HG03558 (cell line): ENCODE results near the gene SHISA7.
"Not testable (repeated sequence)": the region's sequence is repeated elsewhere in the genome, so short reads cannot be mapped to it uniquely, and the experiment has no call there.

ENCODE experiments used
- ATAC-seq: cut with Tn5 transposase; IDR thresholded peaks from one replicate; pipeline ENCODE4 v1.9.1; 2021; ENCODE audit warnings: moderate number of reproducible peaks; ENCODE audit not compliant: unreplicated experiment; ENCODE audit errors: extremely low read depth

SHISA7 gene

DNA sequence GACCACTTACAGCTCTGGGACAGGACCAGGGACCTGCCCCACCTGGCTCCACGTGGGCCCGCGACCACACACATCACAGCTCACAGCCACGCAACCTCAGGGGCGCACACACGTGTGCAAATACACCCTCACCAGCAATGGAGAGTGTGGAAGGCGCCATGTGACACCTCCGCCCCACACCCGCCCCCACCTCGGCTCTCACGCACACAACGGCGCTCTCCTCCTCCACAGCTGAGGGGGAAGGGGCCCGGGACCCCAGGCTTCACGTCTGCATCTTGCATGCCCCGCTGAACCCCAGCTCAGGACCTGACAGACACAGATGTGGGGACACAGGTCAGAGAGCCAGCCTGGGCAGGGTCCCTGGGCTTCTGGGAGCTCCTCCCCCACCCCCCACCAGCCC lies 6.4 kb upstream of the SHISA7 start:
- ATAC-seq, result no peak

DNA sequence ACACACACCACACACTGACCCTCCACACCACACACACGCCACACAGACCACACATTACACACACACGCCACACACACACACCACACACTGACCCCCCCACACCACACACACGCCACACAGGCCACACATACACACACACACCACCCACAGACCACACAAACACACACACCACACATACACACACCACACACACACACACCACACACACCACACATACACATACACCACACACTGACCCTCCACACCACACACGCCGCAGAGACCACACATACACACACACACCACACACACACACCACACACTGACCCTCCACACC lies 5.0 kb upstream of the SHISA7 start:
- not testable (repeated sequence) for ATAC-seq

DNA sequence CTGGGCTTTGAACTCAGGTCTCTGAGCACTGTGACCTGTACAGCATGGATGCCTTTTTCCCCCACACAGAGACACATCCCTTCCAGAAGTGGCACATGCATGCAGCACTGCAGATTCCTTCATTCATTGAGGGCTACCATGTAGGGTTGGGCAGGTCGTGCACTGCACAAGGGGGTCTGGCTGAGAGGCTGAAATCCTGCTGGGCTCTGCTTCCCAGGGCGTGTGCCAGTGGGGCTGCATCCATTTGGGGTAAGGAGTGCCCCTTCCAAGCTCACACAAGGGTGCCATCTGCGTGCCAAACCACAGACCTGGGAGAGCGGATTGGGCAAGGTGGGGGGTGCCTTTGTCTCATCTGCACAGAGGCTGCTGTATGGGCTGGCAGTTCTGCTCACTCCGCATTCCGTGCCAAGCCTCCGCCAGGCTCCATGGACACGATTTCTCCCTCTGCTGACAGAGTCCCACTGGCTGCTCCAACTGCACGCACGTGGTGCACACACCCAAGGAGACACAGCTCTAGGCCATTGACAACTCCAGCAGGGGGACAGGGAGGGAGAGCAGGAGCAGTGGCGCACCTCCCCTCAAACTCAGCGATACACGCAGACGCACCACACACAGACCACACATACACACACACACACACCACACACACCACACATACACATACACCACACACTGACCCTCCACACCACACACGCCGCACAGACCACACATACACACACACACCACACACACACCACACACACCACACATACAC lies 4.5 kb upstream of the SHISA7 start:
- ATAC-seq, result no peak

DNA sequence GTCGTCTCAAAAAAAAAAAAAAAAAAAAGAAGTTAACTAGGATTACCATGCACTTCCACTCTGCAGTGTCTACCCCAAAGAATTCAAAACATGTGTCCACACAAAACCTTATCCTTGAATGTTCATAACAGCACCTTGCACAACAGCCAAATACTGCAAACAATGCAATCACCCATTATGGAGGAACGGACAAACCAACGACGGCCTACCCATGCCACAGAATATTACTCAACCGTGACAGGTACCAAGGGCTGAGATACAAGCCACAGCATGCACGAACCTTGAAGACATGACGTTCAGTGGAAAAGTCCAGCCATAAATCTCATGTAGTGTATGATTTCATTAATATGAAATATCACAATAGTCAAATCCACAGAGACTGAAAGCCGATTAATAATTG lies 3.0 kb upstream of the SHISA7 start:
- no peak for ATAC-seq

DNA sequence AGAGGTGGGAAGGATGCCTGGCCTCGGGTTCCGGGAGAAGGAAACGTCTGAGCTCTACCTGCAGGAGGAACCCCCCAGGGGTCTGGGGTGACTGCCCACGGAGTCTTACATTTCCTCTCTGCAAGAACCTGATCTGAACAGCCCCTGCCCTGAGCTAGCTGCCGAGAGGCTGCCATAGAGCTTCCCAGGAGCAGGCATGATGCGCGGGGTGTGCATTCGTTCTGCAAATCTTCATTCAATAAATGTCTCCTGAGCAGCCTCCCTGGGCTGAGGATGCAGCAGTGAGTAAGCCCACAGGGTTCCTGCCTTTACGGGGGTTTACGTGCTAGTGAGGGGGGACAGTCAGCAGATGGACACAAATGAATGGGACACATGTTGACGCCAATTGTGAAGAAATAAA lies 1.5 kb upstream of the SHISA7 start:
- ATAC-seq, result no peak

DNA sequence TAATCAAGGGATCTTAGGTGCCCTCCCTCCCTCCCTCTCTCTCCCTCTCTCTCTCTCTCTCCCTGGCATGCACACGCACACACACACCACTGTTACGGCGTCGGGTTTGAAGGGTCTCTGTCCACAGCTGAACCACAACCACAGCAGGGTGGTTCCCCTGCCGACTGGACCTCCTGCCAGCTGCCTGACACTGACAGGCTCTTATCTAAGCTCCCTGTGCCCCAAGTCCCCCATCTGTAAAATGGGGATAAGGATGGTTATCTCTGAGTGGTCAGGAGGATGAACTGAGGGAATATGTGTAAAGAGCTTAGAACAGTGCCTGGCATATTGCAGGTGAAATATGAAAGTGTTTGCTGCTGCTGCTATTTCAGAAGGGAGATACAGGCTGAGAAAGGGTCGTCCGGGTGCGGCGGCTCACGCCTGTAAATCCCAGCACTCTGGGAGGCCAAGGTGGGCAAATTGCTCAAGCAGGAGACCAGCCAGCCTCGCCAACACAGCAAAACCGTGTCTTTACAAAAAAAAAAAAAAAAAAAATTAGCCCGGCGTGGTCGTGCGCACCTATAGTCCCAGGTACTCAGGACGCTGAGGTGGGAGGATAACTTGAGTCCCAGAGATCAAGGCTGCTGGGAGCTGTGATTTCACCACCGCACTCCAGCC lies 852 bp upstream of the SHISA7 start:
- no peak for ATAC-seq

DNA sequence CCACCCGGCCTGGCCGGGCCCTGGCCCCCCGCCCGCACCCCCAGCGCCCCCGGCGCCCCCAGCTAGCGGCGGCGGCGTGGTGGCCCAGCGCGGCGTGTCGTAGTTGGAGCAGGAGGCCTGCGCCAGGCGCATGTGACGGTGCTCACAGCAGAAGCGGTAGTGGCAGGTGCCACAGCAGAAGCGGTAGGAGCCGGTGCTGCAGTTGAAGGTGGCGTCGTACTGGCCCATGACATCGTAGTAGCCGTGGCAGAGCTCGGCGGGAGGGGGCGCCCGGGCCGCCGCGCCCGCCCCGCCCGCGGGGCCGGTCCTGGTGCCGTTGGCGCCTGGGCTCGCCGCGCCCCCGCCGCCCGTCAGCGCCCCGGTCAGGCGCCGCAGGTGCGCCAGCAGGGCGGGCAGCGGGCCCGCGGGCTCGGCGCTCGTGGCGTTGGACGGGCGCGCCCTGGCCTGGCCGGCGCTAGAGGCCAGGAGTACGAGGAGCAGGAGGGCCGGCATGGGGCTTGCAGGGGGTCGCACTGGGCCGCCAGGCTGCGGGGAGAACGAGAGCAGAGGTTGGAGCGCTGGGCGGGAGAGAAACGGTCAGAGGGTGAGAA lies 633 bp downstream of the SHISA7 start:
- no peak for ATAC-seq

DNA sequence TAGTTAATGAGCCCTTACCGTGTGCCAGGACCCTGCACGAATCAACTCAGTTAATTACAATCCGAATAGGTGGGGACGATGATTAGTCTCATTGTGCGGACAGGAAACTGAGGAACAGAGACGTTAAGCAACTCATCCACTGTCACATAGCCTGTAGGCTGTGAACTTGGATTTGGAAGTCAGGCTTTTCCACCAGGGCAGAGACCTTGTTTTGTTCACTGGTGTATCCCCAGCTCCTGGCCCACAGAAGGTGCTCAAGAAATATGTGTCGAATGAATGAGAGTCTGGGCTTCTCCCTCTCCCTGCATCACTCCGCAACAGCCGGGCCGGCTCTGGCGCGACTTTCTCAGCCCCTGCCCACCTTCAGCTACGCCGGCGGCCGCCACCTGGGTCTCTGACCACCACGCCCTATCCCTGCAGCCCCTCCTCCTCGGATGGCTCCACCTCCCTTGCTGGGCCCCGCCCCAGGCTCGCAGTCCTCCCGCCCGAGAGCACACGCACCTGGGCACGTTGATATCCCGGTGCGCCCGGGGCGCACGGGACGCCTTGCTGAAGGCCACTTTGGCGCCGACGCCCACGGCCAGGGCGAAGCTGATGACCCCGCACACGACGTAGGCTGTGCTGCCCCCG lies 1.3 kb downstream of the SHISA7 start:
- ATAC-seq, result no peak

DNA sequence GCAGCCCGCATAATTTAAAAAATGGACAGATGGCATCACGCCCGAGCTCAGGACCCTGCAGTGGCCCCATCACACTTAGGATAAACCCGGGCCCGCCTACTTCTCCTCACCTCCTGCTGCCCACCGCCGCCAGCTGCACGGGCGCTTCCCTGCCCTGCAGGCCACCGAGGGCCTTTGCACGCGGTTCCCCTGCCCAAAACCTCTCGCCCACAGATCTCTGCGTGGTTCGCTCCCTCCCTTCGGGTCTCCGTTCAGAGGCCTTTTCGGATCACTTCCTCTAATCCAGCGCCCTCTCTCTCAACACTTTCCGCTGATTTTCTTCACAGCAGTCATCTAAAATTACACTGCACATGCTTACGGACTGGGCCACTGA lies 1.8 kb downstream of the SHISA7 start:
- ATAC-seq, result no peak

DNA sequence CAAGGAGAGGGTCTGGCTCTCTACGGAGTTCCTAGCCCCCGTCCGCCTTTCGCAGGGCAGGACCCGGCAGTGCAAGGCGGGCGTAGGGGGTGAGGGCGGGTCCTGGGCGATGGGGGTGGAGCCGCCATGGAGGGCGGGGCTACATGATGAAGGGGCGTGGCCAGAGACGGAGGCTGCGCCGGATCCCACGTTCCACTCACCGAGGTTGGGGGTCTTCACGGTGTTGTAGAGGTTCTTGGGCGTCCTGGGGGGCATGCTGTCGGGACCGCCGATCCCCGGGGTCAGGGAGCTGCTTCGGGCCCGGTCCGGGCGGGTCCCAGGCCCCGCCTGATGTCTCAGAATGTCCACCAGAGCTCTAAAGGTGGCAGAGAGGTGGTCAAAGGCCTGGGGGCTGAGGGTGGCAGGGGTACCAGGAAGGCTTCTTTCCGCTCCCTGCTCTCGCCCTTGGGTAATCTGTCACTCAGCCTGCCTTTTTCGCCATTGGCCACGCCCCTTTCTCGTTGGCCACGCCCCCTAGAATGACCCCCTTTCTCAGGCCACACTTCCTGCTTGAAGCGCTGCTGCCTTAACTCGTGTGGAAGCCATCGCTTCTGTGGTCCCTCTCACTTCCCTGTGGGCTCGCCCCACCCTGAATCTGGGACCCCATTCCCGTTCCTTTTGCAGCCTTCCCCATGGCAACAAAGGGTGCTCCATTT lies 2.5 kb downstream of the SHISA7 start:
- no peak for ATAC-seq

DNA sequence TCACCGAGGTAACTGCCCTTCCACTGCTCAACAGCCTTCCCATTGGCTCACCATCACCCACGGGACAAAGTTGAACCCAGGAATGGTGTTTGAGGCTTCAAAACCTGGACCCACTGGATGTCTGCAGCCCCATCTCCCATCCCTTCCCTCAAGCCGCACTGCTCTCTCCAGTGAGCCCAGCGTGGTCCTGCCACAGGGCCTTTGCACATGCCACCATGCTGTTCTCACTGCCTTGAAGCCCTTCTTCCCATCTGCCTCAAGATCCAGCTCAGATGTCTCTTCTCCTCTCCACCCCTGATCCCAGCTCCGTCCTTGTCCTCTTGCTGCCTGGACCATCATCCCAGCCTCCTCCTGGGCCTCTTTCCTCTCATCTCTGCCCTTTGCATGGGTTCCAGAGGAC lies 4.0 kb downstream of the SHISA7 start:
- no peak for ATAC-seq

DNA sequence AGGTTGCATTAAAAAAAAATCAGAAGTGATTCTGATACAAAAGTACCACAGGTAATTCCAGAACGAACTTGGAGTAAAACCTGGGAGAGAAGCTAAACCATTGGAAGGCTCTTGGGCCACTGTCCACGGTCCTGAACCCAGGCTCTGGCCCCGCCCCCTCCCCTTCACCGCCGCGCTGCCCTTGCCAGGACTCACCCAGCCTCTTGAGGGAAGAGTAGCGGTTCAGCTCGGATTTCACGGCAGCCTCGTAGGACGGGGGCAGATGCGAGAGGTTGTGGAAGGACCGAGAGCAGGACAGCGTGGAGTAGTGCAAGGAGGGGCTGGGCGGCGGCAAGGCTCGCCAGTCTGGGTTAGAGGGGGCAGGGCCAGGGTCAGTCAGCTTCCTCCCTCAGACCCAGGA lies 5.7 kb downstream of the SHISA7 start:
- no peak for ATAC-seq

DNA sequence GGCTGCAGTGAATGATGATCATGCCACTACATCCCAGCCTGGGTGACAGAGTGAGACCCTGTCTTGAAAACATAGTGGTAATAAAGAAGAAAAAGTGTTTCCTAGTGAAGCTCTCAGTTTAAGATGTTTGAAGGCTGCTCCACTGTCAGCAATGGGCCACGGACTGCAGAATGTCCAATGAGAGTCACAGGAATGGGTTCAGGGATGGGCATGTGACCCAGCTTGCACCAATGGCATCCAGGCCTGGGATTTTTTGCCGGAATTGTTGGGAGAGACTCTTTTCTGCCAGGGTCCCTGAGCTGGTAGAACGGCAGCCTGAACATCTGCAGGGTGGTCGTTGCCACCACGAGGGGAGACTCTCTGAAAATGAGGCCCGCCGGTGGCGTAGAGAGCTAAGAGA lies 6.3 kb downstream of the SHISA7 start:
- no peak for ATAC-seq

DNA sequence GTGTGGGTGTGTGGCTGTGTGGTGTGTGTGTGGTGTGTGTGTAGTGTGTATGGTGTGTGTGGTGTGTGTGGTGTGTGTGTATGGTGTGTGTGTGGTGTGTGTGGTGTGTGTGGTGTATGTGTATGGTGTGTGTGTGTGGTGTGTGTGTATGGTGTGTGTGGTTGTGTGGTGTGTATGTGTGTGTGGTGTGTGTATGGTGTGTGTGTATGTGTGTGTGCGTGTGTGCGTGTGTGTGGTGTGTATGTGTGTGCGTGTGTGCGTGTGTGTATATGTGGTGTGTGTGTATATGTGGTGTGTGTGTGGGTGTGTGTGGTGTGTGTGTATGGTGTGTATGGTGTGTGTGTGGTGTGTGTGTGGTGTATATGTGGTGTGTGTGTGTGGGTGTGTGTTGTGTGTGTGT lies 8.1 kb downstream of the SHISA7 start:
- ATAC-seq, result no peak

DNA sequence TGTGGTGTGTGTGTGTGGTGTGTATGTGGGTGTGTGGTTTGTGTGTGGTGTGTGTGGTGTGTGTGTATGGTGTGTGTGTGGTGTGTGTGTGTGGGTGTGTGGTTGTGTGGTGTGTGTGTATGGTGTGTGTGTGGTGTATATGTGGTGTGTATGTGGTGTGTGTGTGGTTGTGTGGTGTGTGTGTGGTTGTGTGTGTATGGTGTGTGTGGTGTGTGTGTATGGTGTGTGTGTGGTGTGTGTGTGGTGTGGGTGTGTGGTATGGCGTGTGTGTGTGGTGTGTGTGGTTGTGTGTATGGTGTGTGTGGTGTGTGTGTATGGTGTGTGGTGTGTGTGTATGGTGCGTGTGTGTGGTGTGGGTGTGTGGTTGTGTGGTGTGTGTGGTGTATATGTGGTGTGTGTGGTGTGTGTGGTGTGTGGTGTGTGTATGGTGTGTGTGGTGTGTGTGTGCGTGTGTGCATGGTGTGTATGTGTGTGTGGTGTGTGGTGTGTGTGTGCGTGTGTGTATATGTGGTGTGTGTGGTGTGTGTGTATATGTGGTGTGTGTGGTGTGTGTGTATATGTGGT lies 8.7 kb downstream of the SHISA7 start:
- no peak for ATAC-seq

DNA sequence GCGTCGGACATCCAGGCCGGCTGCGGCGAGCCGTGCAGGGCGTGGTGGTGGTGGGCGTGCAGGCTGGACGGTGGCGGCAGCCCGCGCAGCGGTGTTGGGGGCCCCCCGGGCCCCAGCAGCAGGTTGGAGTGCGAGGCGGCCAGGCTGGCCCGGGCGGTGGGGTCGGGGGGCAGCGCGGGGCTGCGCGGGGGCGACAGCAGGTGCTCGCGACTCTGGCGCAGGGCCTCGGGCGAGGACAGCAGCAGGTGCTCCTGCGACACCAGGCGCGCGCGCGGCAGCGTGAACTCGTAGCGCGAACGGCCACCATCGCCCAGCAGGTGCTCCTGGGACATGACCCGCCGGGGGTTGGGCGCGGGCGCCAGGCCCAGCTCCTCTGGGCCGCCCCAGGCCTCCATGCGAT lies 9.8 kb downstream of the SHISA7 start:
- ATAC-seq, result no peak

DNA sequence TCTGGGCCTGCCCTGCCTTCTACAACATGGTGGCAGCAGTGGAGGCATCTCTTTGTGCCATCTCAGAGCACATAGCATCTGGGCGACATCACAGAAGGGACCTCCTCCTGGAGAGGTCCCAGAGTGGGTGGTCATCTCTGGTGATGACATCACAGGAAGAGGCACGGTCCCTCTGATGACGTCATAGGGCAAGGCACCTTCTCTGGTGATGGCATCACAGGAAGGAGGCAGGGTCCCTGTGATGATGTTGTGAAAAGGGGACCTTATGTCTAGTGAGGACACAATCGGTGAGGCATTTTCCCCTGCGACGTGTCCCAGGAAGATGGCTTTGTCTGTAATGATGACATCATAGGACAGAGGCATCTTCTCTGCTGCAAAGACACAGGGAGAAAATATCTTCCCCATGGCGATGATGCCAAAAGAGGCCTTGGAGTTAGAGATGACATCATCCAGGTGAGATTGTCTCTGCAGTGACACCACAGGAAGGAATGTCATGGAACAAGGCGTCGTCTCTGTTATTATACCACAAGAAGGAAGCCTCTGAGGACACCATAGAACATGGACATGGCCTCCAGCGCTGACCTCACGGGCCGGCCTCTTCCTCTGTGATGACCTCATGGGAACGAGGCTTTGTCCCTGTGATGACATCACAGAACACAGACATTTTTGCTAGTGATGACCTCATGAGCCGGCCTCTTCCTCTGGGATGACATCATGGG lies 10.7 kb downstream of the SHISA7 start:
- ATAC-seq, result no peak

DNA sequence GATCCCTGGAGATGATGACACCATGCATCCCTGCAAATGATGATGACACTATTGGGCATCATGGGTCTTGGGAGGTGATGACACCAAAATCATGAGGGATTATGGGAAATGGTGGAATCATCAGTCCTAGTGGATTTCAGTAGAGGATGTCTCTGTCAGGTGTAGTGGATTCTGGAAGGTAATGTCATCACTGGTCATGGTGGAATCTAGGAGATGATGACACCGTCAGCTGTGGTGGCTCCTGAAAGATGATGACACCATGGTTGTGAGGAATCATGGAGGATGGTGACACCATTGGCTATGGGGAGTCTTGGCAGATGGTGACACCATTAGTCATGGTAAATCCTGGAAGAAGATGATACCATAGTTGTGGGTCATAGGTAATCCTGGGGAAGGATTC lies 11.9 kb downstream of the SHISA7 start:
- no peak for ATAC-seq

DNA sequence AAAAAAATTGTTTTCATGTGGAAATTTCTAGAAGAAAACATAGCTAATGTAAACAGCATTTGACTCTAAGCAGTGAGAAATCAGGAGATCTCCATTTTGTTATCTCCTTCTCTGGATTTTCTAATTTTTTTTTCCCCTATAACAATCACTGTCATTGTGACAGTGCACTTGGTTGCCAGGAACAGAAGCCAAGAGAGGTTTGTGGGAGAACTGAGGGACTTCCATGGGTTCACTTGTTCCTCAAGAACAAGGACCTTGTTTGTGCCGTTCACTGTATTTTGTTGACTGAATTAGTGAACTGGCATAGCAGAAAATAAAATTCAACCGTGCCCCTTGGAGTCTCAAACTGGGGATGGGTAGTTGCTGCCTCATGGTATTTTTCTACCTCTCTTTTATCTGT lies 17.1 kb downstream of the SHISA7 start:
- no peak for ATAC-seq

DNA sequence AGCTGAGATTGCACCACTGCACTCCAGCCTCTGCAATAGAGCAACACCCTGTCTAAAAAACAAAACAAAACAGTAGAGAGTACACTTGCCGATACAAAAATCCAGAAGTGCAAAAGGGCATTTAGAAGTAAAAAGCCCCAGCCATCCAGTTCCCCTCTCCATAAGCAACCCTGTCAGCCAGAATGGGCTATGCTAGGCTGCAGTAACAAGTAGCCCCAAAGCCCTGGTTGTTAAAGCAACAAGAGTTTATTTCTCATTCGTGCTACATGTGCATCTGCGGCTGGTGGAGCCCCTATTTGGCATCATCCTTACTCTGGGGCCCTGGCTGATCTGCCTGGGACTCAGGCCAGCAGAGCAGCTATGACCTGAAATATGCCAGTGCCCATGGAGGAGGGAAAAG lies 18.6 kb downstream of the SHISA7 start:
- no peak for ATAC-seq
